K562 (cell line): ENCODE data around the gene HSD11B1. TPM values are rescaled to one million over a fixed set of nuclear protein-coding genes. Genes with fewer than 3 reads are reported as not detected.

ENCODE experiments used
- ATAC-seq: fragments of 200-7000 bp; cut with Tn5 transposase; 3 replicates; pipeline ENCODE4 v1.9.1; 2020; ENCODE audit warnings: moderate library complexity
- BruUV-seq: library from RNA; stranded (reverse); fragments of 400-500 nt; replicated peaks from 2 replicates; lab custom pipeline; 2021; lab: Mats Ljungman, UMichigan
- CTCF ChIA-PET: fragments of 300-600 bp; formaldehyde crosslinking; extraction: SDS; loops from one replicate; lab custom pipeline; 2021; ENCODE audit warnings: low intra/inter-chr PET ratio; lab: Yijun Ruan, JAX
- POLR2A ChIA-PET: fragments of 300-600, 350-650 bp; sonication (Branson Sonifier 250); formaldehyde crosslinking; extraction: SDS; loops from one replicate; lab custom pipeline; 2021; ENCODE audit warnings: antibody characterized with exemption, inconsistent platforms; lab: Yijun Ruan, JAX
- DNase-seq, 4 experiments: peaks; one replicate each; pipeline versions ENCODE4 v3.0.0 to v3.0.0-alpha.2; 2011 to 2018; ENCODE audit warnings: low spot score in 3 of 4, mixed read lengths in 3 of 4; ENCODE audit errors: extremely low read depth in 1 of 4
- FAIRE-seq: peaks from 2 replicates; lab custom pipeline; 2011; peaks lifted over from hg19 to GRCh38; lab: Jason Lieb, UNC
- H2AFZ ChIP-seq: 2 replicates; pipeline ENCODE4 v1.6.0; 2011; ENCODE audit warnings: low read depth, low read length, control low read depth, inconsistent platforms
- H3K27ac ChIP-seq: fragments of 200-600 bp; 3 replicates; pipeline ENCODE4 v1.8.0; 2011; ENCODE audit warnings: low read depth, mild to moderate bottlenecking, control low read depth, inconsistent platforms, low read length, moderate library complexity, mixed read lengths; ENCODE audit errors: extremely low read depth
- H3K27me3 ChIP-seq, 2 experiments: fragments of 300-600 bp in 1 of 2; 2 replicates in 1 of 2; 3 replicates in 1 of 2; pipeline versions ENCODE4 v1.6.0 to v1.8.0; 2011; ENCODE audit warnings: inconsistent platforms in 2 of 2, low read length in 2 of 2, mild to moderate bottlenecking in 1 of 2, mixed read lengths in 1 of 2, moderate library complexity in 1 of 2; ENCODE audit not compliant: control insufficient read depth in 2 of 2, insufficient read depth in 2 of 2
- H3K36me3 ChIP-seq: fragments of 300-600 bp; 3 replicates; pipeline ENCODE4 v1.8.0; 2011; ENCODE audit warnings: mild to moderate bottlenecking, low read length, inconsistent platforms; ENCODE audit not compliant: control insufficient read depth, insufficient read depth
- H3K4me1 ChIP-seq, 2 experiments: fragments of 200-600 bp in 1 of 2; replicated peaks in 1 of 2; 2 replicates in 1 of 2; 3 replicates in 1 of 2; pipeline versions ENCODE4 v1.5.1 to v1.8.0; 2011; ENCODE audit warnings: inconsistent platforms in 2 of 2, low read length in 2 of 2, mild to moderate bottlenecking in 1 of 2, mixed read lengths in 1 of 2, moderate library complexity in 1 of 2; ENCODE audit not compliant: control insufficient read depth in 2 of 2, insufficient read depth in 2 of 2
- H3K4me2 ChIP-seq: 2 replicates; pipeline ENCODE4 v1.6.1; 2011; ENCODE audit warnings: low read length, control low read depth, inconsistent platforms, mixed read lengths; ENCODE audit not compliant: insufficient read depth
- H3K4me3 ChIP-seq: fragments of 200-600 bp; sonication (generic), shearing (Covaris generic); 2 replicates; pipeline ENCODE4 v1.5.1; 2016; ENCODE audit warnings: control low read depth, inconsistent platforms
- H3K79me2 ChIP-seq: fragments of 200-600 bp; 3 replicates; pipeline ENCODE4 v1.8.0; 2011; ENCODE audit warnings: low read length, inconsistent platforms; ENCODE audit not compliant: control insufficient read depth, insufficient read depth
- H3K9ac ChIP-seq, 2 experiments: 2 replicates each; pipeline versions ENCODE4 v1.6.0 to v1.6.1; 2011; ENCODE audit warnings: low read depth in 2 of 2, low read length in 2 of 2, control low read depth in 1 of 2, inconsistent platforms in 1 of 2, mild to moderate bottlenecking in 1 of 2, mixed read lengths in 1 of 2; ENCODE audit not compliant: insufficient read depth in 1 of 2
- H3K9me1 ChIP-seq: one replicate; pipeline ENCODE4 v1.6.0; 2011; ENCODE audit warnings: inconsistent platforms, mild to moderate bottlenecking, low read length, moderate library complexity; ENCODE audit not compliant: control insufficient read depth, insufficient read depth
- H3K9me3 ChIP-seq: replicated peaks from 2 replicates; pipeline ENCODE4 v1.5.1; 2011; ENCODE audit warnings: low read depth, low read length, inconsistent platforms; ENCODE audit not compliant: control insufficient read depth, insufficient read depth
- H4K20me1 ChIP-seq: replicated peaks from 2 replicates; pipeline ENCODE4 v1.6.1; 2011; ENCODE audit warnings: low read length, inconsistent platforms, mixed read lengths; ENCODE audit not compliant: control insufficient read depth, insufficient read depth
- BHLHE40 ChIP-seq: IDR thresholded peaks from 2 replicates; pipeline ENCODE4 v1.6.1; 2011; ENCODE audit warnings: low read length, improper control_type of control experiment
- BRD4 ChIP-seq: fragments of 200-600 bp; sonication (generic); IDR thresholded peaks from 2 replicates; pipeline ENCODE4 v1.6.1; 2017; ENCODE audit warnings: inconsistent platforms
- CBFA2T2 ChIP-seq: fragments of 450-650 bp; conservative IDR thresholded peaks from 2 replicates; pipeline ENCODE4 v1.6.1; 2017; ENCODE audit warnings: mild to moderate bottlenecking
- DACH1 ChIP-seq: fragments of 450-650 bp; IDR thresholded peaks from 2 replicates; pipeline ENCODE4 v1.6.1; 2018; ENCODE audit not compliant: partially characterized antibody
- MECOM ChIP-seq: fragments of 250-450 bp; sonication (Bioruptor Pico); IDR thresholded peaks from 2 replicates; pipeline ENCODE4 v1.8.0; 2022; ENCODE audit warnings: inconsistent platforms
- SLC30A9 ChIP-seq: fragments of 250-450 bp; sonication (Bioruptor Pico); IDR thresholded peaks from 2 replicates; pipeline ENCODE4 v1.8.0; 2022; ENCODE audit warnings: mild to moderate bottlenecking, moderate library complexity
- TRIM28 ChIP-seq: fragments of 450-650 bp; IDR thresholded peaks from 2 replicates; pipeline ENCODE4 v1.6.1; 2017
- ZNF57 ChIP-seq: fragments of 450-650 bp; formaldehyde crosslinking; IDR thresholded peaks from 2 replicates; pipeline ENCODE4 v1.4.0; 2020; ENCODE audit warnings: mild to moderate bottlenecking, moderate library complexity
- ZNF695 ChIP-seq: fragments of 450-650 bp; formaldehyde crosslinking; IDR thresholded peaks from 2 replicates; pipeline ENCODE4 v1.4.0; 2020; ENCODE audit warnings: mild to moderate bottlenecking, moderate library complexity
- ZNF76 ChIP-seq: fragments of 250-450 bp; sonication (Bioruptor Pico); IDR thresholded peaks from 2 replicates; pipeline ENCODE4 v1.4.0; 2020; ENCODE audit warnings: mild to moderate bottlenecking, moderate library complexity, borderline replicate concordance
- ZZZ3 ChIP-seq: fragments of 450-650 bp; IDR thresholded peaks from 2 replicates; pipeline ENCODE4 v1.6.1; 2016; ENCODE audit warnings: antibody characterized with exemption, mild to moderate bottlenecking, moderate library complexity
- WGBS: fragments of 100-300 bp; shearing (Covaris generic); methylation state at CpG from one replicate; pipeline ENCODE4 v1.1.6; 2016; ENCODE audit warnings: low coverage, mixed read lengths; ENCODE audit not compliant: insufficient coverage; ENCODE audit errors: missing lambda C conversion rate; 5-methylcytosine and 5-hydroxymethylcytosine counted together
- in situ Hi-C: fragments of 300-500 bp; cut with MboI; formaldehyde crosslinking; loops from 4 replicates; pipeline ENCODE4 v1.15.0; 2018; ENCODE audit warnings: inconsistent platforms, mixed read lengths
- intact Hi-C: fragments of 100-400 bp; cut with micrococcal nuclease; formaldehyde crosslinking; loops from 2 replicates; pipeline ENCODE4 v1.14.2; 2022
- polyA plus RNA-seq, 8 experiments: library from polyadenylated mRNA; depleted of rRNA in 4 of 8; stranded (reverse) in 5 of 8; unstranded in 3 of 8; fragments of >200 nt; fragmentation: Nextera tagmentation in 2 of 8; fragmentation: Illumina TruSeq in 1 of 8; extraction: Ambion mirVana in 2 of 8; extraction: Trizol in 1 of 8; gene quantifications; 2 replicates each; pipeline versions ENCODE4 v1.2.1 to v1.2.3, GENCODE V29; 2011 to 2014; ENCODE audit warnings: inconsistent platforms in 1 of 8, missing spikeins in 1 of 8
- total RNA-seq, 7 experiments: library from RNA; depleted of rRNA in 6 of 7; stranded (reverse); fragments of >200 nt in 6 of 7; fragmentation: Illumina TruSeq in 2 of 7; extraction: Trizol in 2 of 7; gene quantifications; 2 replicates each; pipeline versions ENCODE4 v1.2.1 to v1.2.3, GENCODE V29; 2011 to 2021; ENCODE audit warnings: low replicate concordance in 1 of 7
- TF ChIP-seq, protein P1 (sequence below): IDR thresholded peaks from 2 replicates; pipeline ENCODE4 v1.6.1; 2014; ENCODE audit warnings: antibody characterized with exemption
- TF ChIP-seq, protein P2 (sequence below), 2 experiments: fragments of 250-450 bp in 1 of 2; fragments of 450-650 bp in 1 of 2; sonication (Bioruptor Pico) in 1 of 2; IDR thresholded peaks; 2 replicates each; pipeline versions ENCODE4 v1.6.1 to v1.8.0; 2016 to 2021; ENCODE audit warnings: mild to moderate bottlenecking in 2 of 2, moderate library complexity in 2 of 2, missing compliant biosample characterization in 1 of 2, missing genetic modification characterization in 1 of 2

HSD11B1 gene
- total and polyA plus RNA-seq, 9 of the 15 experiments (the other 6 are each of a cell fraction or from before 2014, with no cell fraction given): 0.04 to 0.16 TPM; not detected in 7

DNA sequence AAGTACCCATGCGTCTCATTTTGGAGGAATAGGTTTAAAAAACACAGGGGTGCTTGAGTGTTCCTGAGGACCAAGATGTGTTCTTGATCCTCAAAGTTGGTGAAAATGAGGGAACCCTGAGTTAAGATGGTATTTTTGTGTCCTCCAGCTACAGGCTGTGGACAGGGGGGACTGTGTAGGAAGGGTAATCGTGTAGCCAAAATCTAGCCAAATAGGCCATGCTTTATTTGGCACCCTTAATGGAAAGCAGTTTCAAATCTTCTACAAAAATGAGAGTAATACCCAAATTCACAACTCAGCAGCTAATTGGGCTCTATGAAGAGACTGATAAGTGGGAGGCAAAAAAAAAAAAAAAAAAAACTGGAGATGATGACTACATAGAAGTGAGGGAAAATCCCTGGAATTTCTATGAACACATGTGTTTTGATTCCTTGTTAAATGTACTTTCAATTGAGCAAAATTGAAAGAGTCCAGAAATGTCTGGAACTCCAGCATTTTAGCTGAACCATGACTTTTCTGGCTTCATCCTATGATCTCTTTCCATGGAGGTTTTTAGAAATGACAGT is 470 bp downstream of the HSD11B1 start:
- no peak overlapping the region for H3K9ac ChIP-seq
- ChIA-PET POLR2A (interaction anchor here (0.8 kb wide), 1 partner anchor 135 kb away, joined by 4 read pairs; no protein-coding TSS in a partner anchor), CTCF (no interaction called here)
- no peak overlapping the region for H3K4me3 ChIP-seq
- H3K27me3 ChIP-seq: peaks cover 5 to 8% of the 10 kb centered on the region in 2 experiments; a peak in 3 of 5 replicates
- TF ChIP-seq ZNF57 (CRISPR knock-in tag) (no peak), SLC30A9 (CRISPR knock-in tag) (no peak), ZZZ3 (no peak), DACH1 (no peak), MECOM (CRISPR knock-in tag) (no peak), CBFA2T2 (no peak), BHLHE40 (no peak), ZNF76 (CRISPR knock-in tag) (no peak), ZNF695 (CRISPR knock-in tag) (no peak), BRD4 (no peak), TRIM28 (no peak)
- TF ChIP-seq, protein P1, sequence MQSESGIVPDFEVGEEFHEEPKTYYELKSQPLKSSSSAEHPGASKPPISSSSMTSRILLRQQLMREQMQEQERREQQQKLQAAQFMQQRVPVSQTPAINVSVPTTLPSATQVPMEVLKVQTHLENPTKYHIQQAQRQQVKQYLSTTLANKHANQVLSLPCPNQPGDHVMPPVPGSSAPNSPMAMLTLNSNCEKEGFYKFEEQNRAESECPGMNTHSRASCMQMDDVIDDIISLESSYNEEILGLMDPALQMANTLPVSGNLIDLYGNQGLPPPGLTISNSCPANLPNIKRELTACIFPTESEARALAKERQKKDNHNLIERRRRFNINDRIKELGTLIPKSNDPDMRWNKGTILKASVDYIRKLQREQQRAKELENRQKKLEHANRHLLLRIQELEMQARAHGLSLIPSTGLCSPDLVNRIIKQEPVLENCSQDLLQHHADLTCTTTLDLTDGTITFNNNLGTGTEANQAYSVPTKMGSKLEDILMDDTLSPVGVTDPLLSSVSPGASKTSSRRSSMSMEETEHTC: no peak
- TF ChIP-seq, protein P2, sequence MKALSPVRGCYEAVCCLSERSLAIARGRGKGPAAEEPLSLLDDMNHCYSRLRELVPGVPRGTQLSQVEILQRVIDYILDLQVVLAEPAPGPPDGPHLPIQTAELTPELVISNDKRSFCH (CRISPR knock-in tag; IDR thresholded peaks at IDR 0.05): no peak
- TF ChIP-seq, protein P2 (tag; IDR thresholded peaks at IDR 0.05): no peak
- FAIRE-seq (no peak), DNase-seq (no peak), ATAC-seq (no peak)
- BruUV-seq: no TSS peak
- no peak overlapping the region for H3K4me2 ChIP-seq
- in situ Hi-C loops: no loop called here
- H3K36me3 ChIP-seq: no peaks in the 10 kb centered on the region
- H3K9me1 ChIP-seq: no peaks in the 10 kb centered on the region
- H4K20me1 ChIP-seq: no peaks in the 10 kb centered on the region
- H3K27ac ChIP-seq: no peak overlapping the region
- H3K4me1 ChIP-seq: no peaks in the 10 kb centered on the region
- H3K79me2 ChIP-seq: no peaks in the 10 kb centered on the region
- WGBS: 0% methylated on average over 2 of the region's 2 CpGs
- intact Hi-C loops: no loop called here
- H3K9me3 ChIP-seq: no peaks in the 10 kb centered on the region
- H2AFZ ChIP-seq: no peak overlapping the region
